SK-N-MC (cell line): ENCODE measurements around the gene MYO16.
"Not testable (repeated sequence)": the region's sequence is repeated elsewhere in the genome, so short reads cannot be mapped to it uniquely, and the experiment has no call there.

Source experiments
- EZH2 ChIP-seq: fragments of 200-600 bp; sonication (generic); IDR thresholded peaks from one replicate; pipeline ENCODE4 v1.6.1; 2017; ENCODE audit warnings: antibody characterized with exemption
- POLR2AphosphoS5 ChIP-seq: IDR thresholded peaks from 2 replicates; pipeline ENCODE4 v1.6.1; 2012; ENCODE audit warnings: mild to moderate bottlenecking, low read depth, low read length, borderline replicate concordance

- TF ChIP-seq POLR2AphosphoS5, EZH2: not testable (repeated sequence)
Observed at GRCh38 chr13:108913731-108914130, 284.3 kb downstream of the MYO16 start.
